Vagina (tissue), 2 donors: Measurements from ENCODE around the gene UBE3D. TPM values are rescaled to one million over a fixed set of nuclear protein-coding genes. Genes with fewer than 3 reads are reported as not detected.

Experiments used
- DNase-seq, 2 donors: peaks; one replicate each; pipeline ENCODE4 v3.0.0-alpha.2; 2017; ENCODE audit errors: extremely low spot score in 2 of 2
- H3K27ac ChIP-seq: fragments of 200-600 bp; sonication (generic); one replicate; pipeline ENCODE4 v1.5.1; 2019
- H3K27me3 ChIP-seq: fragments of 200-600 bp; sonication (generic); one replicate; pipeline ENCODE4 v1.5.1; 2019
- H3K36me3 ChIP-seq, 2 donors: fragments of 200-600 bp; sonication (generic); one replicate each; pipeline ENCODE4 v1.5.1; 2017 to 2019
- H3K4me1 ChIP-seq: fragments of 200-600 bp; sonication (generic); one replicate; pipeline ENCODE4 v1.5.1; 2019
- H3K4me3 ChIP-seq, 2 donors: fragments of 200-600 bp; sonication (generic); 1 replicate in 1 of 2; 2 replicates in 1 of 2; pipeline ENCODE4 v1.5.1; 2016 to 2019
- H3K9me3 ChIP-seq: fragments of 200-600 bp; sonication (generic); one replicate; pipeline ENCODE4 v1.5.1; 2019
- POLR2A ChIP-seq, 2 donors: fragments of 450-650 bp; IDR thresholded peaks; one replicate each; pipeline ENCODE4 v1.6.1; 2017; ENCODE audit warnings: antibody characterized with exemption in 2 of 2, mild to moderate bottlenecking in 2 of 2, moderate library complexity in 2 of 2
- POLR2AphosphoS5 ChIP-seq, 2 donors: sonication (generic); formaldehyde crosslinking; IDR thresholded peaks; one replicate each; pipeline ENCODE4 v1.9.0; 2017; ENCODE audit warnings: antibody characterized with exemption in 2 of 2, mild to moderate bottlenecking in 2 of 2, low read depth in 1 of 2; ENCODE audit not compliant: insufficient read depth in 1 of 2
- intact Hi-C: fragments of 100-400 bp; cut with DNase I; formaldehyde crosslinking; loops from one replicate; pipeline ENCODE4 v1.15.1; 2023
- total RNA-seq: library from RNA; depleted of rRNA; stranded (reverse); fragments of >200 nt; gene quantifications from one replicate; pipeline ENCODE4 v1.2.3, GENCODE V29; 2016
- TF ChIP-seq, protein P1 (sequence below), 3 experiments: fragments of 450-650 bp in 2 of 3; fragments of 200-600 bp in 1 of 3; sonication (generic) in 1 of 3; IDR thresholded peaks; one replicate each; pipeline ENCODE4 v1.5.1; 2017 to 2019; ENCODE audit warnings: antibody characterized with exemption in 3 of 3, mild to moderate bottlenecking in 2 of 3, moderate library complexity in 2 of 3

Gene UBE3D
- total RNA-seq, 1 donor from 2014 or later, result 8.3 TPM

DNA sequence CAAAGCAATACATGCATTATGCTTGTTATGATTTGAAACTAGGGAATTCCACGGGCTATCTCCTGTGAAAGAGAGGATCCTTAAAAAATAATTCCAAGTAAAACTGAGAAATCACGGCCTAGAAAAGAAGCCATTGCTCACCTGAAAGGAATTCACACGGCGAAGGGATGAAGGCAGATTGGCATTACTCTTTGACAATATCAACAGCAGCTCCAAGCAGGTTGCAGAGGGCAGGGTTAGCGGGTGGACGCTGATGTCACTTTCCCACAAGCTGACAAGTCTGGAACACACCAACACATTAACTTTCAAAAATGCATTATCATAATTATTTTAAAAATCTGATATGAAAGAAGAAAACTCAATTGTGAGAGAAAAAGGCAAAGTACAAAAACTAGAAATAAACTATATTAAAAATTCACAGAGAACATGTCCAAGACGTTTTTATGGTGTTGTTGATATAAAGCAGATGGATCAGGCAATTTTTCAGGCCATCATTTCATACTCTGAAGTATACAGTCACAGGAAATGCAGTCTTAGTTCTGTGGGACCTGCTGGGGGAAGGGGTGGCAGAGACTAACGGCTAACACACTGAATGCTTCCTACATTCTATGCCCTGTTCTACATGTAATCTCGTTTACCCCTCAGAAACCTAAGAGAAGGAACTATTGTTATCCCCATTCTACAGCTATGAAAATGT lies 108.3 kb downstream of the UBE3D start:
- Histone ChIP-seq H3K27me3 (no peaks in the 10 kb centered on the region), H3K27ac (no peak overlapping the region), H3K9me3 (no peaks in the 10 kb centered on the region), H3K4me3 (no peak overlapping the region), H3K36me3 (no peaks in the 10 kb centered on the region), H3K4me1 (peaks cover 7% of the 10 kb centered on the region)
- TF ChIP-seq POLR2A (IDR thresholded peaks at IDR 0.05) (no peak), POLR2AphosphoS5 (IDR thresholded peaks at IDR 0.05; ENCODE audit: insufficient read depth in 1 of 2, low read depth in 1 of 2) (no peak)
- TF ChIP-seq, protein P1, sequence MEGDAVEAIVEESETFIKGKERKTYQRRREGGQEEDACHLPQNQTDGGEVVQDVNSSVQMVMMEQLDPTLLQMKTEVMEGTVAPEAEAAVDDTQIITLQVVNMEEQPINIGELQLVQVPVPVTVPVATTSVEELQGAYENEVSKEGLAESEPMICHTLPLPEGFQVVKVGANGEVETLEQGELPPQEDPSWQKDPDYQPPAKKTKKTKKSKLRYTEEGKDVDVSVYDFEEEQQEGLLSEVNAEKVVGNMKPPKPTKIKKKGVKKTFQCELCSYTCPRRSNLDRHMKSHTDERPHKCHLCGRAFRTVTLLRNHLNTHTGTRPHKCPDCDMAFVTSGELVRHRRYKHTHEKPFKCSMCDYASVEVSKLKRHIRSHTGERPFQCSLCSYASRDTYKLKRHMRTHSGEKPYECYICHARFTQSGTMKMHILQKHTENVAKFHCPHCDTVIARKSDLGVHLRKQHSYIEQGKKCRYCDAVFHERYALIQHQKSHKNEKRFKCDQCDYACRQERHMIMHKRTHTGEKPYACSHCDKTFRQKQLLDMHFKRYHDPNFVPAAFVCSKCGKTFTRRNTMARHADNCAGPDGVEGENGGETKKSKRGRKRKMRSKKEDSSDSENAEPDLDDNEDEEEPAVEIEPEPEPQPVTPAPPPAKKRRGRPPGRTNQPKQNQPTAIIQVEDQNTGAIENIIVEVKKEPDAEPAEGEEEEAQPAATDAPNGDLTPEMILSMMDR (IDR thresholded peaks at IDR 0.05), result no peak
- no peak for DNase-seq
- intact Hi-C loops, result no loop called here

- DNase-seq, result no peak
- TF ChIP-seq POLR2AphosphoS5 (IDR thresholded peaks at IDR 0.05; ENCODE audit: insufficient read depth in 1 of 2, low read depth in 1 of 2), result no peak
- TF ChIP-seq, protein P1 (IDR thresholded peaks at IDR 0.05), result no peak
- no peak for TF ChIP-seq POLR2A (IDR thresholded peaks at IDR 0.05)
- peaks cover 7% of the 10 kb centered on the region for H3K4me1 ChIP-seq
- intact Hi-C loops, result no loop called here
- H3K27ac ChIP-seq, result no peak overlapping the region
- no peaks in the 10 kb centered on the region for H3K27me3 ChIP-seq
- H3K4me3 ChIP-seq, result no peak overlapping the region
- H3K9me3 ChIP-seq, result no peaks in the 10 kb centered on the region
- no peaks in the 10 kb centered on the region for H3K36me3 ChIP-seq
These were observed 109.8 kb downstream of the UBE3D start for GRCh38 chr6:82955841-82956240.

GRCh38 chr6:82954937-82955577 lies 110.6 kb downstream of the UBE3D start:
- DNase-seq, result no peak
- Histone ChIP-seq H3K4me1 (peaks cover 5% of the 10 kb centered on the region), H3K27ac (no peak overlapping the region), H3K4me3 (no peak overlapping the region), H3K9me3 (no peaks in the 10 kb centered on the region), H3K27me3 (no peaks in the 10 kb centered on the region), H3K36me3 (no peaks in the 10 kb centered on the region)
- no peak for TF ChIP-seq POLR2A (IDR thresholded peaks at IDR 0.05)
- intact Hi-C loops, result no loop called here

DNA sequence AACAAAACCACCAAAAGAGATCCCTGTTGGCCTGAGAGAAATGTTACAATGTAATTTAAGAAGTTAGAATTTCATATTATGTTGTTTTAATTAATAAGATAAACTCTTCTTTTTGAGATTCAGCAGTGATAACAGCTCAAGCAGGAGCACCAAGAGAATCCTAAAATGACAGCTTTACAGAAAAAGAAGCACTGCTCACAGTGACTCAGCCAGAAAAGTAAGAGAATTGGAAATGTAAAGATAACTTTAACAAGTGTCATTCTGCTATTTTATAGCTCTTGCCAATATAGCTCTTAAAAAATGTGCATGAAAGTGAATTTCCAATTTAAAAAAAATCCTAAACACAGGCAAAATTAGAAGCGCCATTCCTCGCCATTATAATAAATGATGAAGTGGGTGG lies 111.3 kb downstream of the UBE3D start:
- no peaks in the 10 kb centered on the region for H3K9me3 ChIP-seq
- H3K27ac ChIP-seq, result no peak overlapping the region
- DNase-seq, result no peak
- H3K27me3 ChIP-seq, result no peaks in the 10 kb centered on the region
- no peak overlapping the region for H3K4me3 ChIP-seq
- no peaks in the 10 kb centered on the region for H3K4me1 ChIP-seq
- TF ChIP-seq POLR2A (IDR thresholded peaks at IDR 0.05) (no peak), POLR2AphosphoS5 (IDR thresholded peaks at IDR 0.05; ENCODE audit: insufficient read depth in 1 of 2, low read depth in 1 of 2) (no peak)
- TF ChIP-seq, protein P1 (IDR thresholded peaks at IDR 0.05), result no peak
- H3K36me3 ChIP-seq, result no peaks in the 10 kb centered on the region
- intact Hi-C loops, result no loop called here

- intact Hi-C loops, result no loop called here
These were observed 111.8 kb downstream of the UBE3D start for GRCh38 chr6:82953871-82954270.

More at GRCh38 chr6:82953871-82954270, 111.8 kb downstream of the UBE3D start:
- Histone ChIP-seq H3K27me3 (no peaks in the 10 kb centered on the region), H3K36me3 (no peaks in the 10 kb centered on the region), H3K4me3 (no peak overlapping the region), H3K27ac (no peak overlapping the region), H3K9me3 (no peaks in the 10 kb centered on the region), H3K4me1 (no peaks in the 10 kb centered on the region)
- TF ChIP-seq POLR2A (IDR thresholded peaks at IDR 0.05) (no peak), POLR2AphosphoS5 (IDR thresholded peaks at IDR 0.05; ENCODE audit: insufficient read depth in 1 of 2, low read depth in 1 of 2) (no peak)
- TF ChIP-seq, protein P1 (IDR thresholded peaks at IDR 0.05), result no peak
- no peak for DNase-seq
